IMR-90 (cell line): ENCODE data around the gene AGAP1. TPM values are rescaled to one million over a fixed set of nuclear protein-coding genes. Genes with fewer than 3 reads are reported as not detected.

Experiments used
- ATAC-seq: fragments of 200-7000 bp; cut with Tn5 transposase; 2 replicates; pipeline ENCODE4 v1.9.1; 2020; ENCODE audit warnings: low read depth, mild to moderate bottlenecking, moderate library complexity
- BruUV-seq: library from RNA; stranded (reverse); fragments of 400-500 nt; replicated peaks from 2 replicates; lab custom pipeline; 2021; lab: Mats Ljungman, UMichigan
- CTCF ChIA-PET: fragments of 300-600 bp; formaldehyde crosslinking; extraction: SDS; loops from one replicate; lab custom pipeline; 2021; ENCODE audit warnings: antibody characterized with exemption; lab: Yijun Ruan, JAX
- POLR2A ChIA-PET: fragments of 300-600 bp; sonication (Branson Sonifier 250); formaldehyde crosslinking; loops from one replicate; lab custom pipeline; 2022; ENCODE audit warnings: antibody characterized with exemption; ENCODE audit not compliant: unreplicated experiment; lab: Charles Lee
- DNase-seq: peaks from one replicate; pipeline ENCODE4 v3.0.0; 2013
- H2AFZ ChIP-seq: replicated peaks from 2 replicates; pipeline ENCODE3; 2013; ENCODE audit warnings: low read length, mild to moderate bottlenecking; ENCODE audit not compliant: poor library complexity
- H2AK5ac ChIP-seq: 2 replicates; pipeline ENCODE4 v1.6.1; 2013; ENCODE audit warnings: low read depth, low read length, inconsistent platforms
- H2AK9ac ChIP-seq: replicated peaks from 2 replicates; pipeline ENCODE3; 2013; ENCODE audit warnings: mild to moderate bottlenecking, low read depth, low read length, moderate library complexity; ENCODE audit not compliant: poor library complexity
- H2BK120ac ChIP-seq: 2 replicates; pipeline ENCODE4 v1.6.1; 2013; ENCODE audit warnings: low read depth, low read length, inconsistent platforms
- H2BK15ac ChIP-seq: 3 replicates; pipeline ENCODE4 v1.6.1; 2013; ENCODE audit warnings: low read depth, low read length, inconsistent platforms
- H2BK20ac ChIP-seq: 2 replicates; pipeline ENCODE4 v1.6.1; 2013; ENCODE audit warnings: low read depth, mild to moderate bottlenecking, inconsistent platforms, low read length, moderate library complexity
- H2BK5ac ChIP-seq: 2 replicates; pipeline ENCODE4 v1.6.1; 2013; ENCODE audit warnings: mild to moderate bottlenecking, low read depth, low read length, inconsistent platforms; ENCODE audit not compliant: poor library complexity, severe bottlenecking
- H3K14ac ChIP-seq: replicated peaks from 2 replicates; pipeline ENCODE4 v1.6.1; 2013; ENCODE audit warnings: low read depth, low read length, inconsistent platforms
- H3K18ac ChIP-seq: 2 replicates; pipeline ENCODE4 v1.6.1; 2013; ENCODE audit warnings: low read depth, low read length, control low read depth
- H3K23ac ChIP-seq: 2 replicates; pipeline ENCODE4 v1.6.1; 2013; ENCODE audit warnings: low read depth, low read length, inconsistent platforms
- H3K27ac ChIP-seq: 2 replicates; pipeline ENCODE4 v1.5.1; 2013; ENCODE audit warnings: mild to moderate bottlenecking, control low read depth, low read length; ENCODE audit not compliant: insufficient read depth
- H3K27me3 ChIP-seq: 2 replicates; pipeline ENCODE4 v1.6.1; 2013; ENCODE audit warnings: low read length; ENCODE audit not compliant: control insufficient read depth, insufficient read depth
- H3K36me3 ChIP-seq: 2 replicates; pipeline ENCODE4 v1.6.1; 2013; ENCODE audit warnings: low read length, mixed read lengths; ENCODE audit not compliant: control insufficient read depth, insufficient read depth
- H3K4ac ChIP-seq: 2 replicates; pipeline ENCODE4 v1.6.1; 2013; ENCODE audit warnings: low read depth, low read length, inconsistent platforms
- H3K4me1 ChIP-seq: 2 replicates; pipeline ENCODE4 v1.6.1; 2013; ENCODE audit warnings: low read length, mixed read lengths; ENCODE audit not compliant: control insufficient read depth, insufficient read depth
- H3K4me2 ChIP-seq: 2 replicates; pipeline ENCODE4 v1.6.1; 2013; ENCODE audit warnings: low read depth, mild to moderate bottlenecking, control low read depth, low read length, moderate library complexity
- H3K4me3 ChIP-seq: 2 replicates; pipeline ENCODE4 v1.5.1; 2013; ENCODE audit warnings: low read depth, mild to moderate bottlenecking, control low read depth, low read length, moderate library complexity; ENCODE audit not compliant: insufficient read depth
- H3K56ac ChIP-seq: 2 replicates; pipeline ENCODE4 v1.6.1; 2013; ENCODE audit warnings: low read length, inconsistent platforms; ENCODE audit not compliant: insufficient read depth; ENCODE audit errors: extremely low read depth
- H3K79me1 ChIP-seq, 2 experiments: 2 replicates each; pipeline ENCODE4 v1.6.1; 2013; ENCODE audit warnings: low read length in 2 of 2, inconsistent platforms in 1 of 2, low read depth in 1 of 2
- H3K9ac ChIP-seq: 2 replicates; pipeline ENCODE4 v1.6.1; 2013; ENCODE audit warnings: low read depth, low read length, control low read depth
- H3K9me1 ChIP-seq: 2 replicates; pipeline ENCODE4 v1.6.1; 2013; ENCODE audit warnings: low read length, inconsistent platforms; ENCODE audit not compliant: insufficient read depth
- H3K9me3 ChIP-seq: 2 replicates; pipeline ENCODE4 v1.6.1; 2013; ENCODE audit warnings: low read length; ENCODE audit not compliant: control insufficient read depth, insufficient read depth
- H4K20me1 ChIP-seq: 2 replicates; pipeline ENCODE4 v1.6.1; 2013; ENCODE audit warnings: low read length, inconsistent platforms; ENCODE audit not compliant: insufficient read depth
- H4K5ac ChIP-seq: 2 replicates; pipeline ENCODE4 v1.6.1; 2013; ENCODE audit warnings: mild to moderate bottlenecking, low read depth, low read length, control low read depth
- H4K8ac ChIP-seq, 2 experiments: 2 replicates each; pipeline ENCODE4 v1.6.1; 2013; ENCODE audit warnings: low read depth in 2 of 2, low read length in 2 of 2, control low read depth in 1 of 2, inconsistent platforms in 1 of 2
- H4K91ac ChIP-seq: 2 replicates; pipeline ENCODE4 v1.6.1; 2013; ENCODE audit warnings: low read depth, low read length, inconsistent platforms; ENCODE audit not compliant: insufficient read depth
- BHLHE40 ChIP-seq: fragments of 150-350 bp; IDR thresholded peaks from 2 replicates; pipeline ENCODE4 v1.6.1; 2016; ENCODE audit warnings: mild to moderate bottlenecking, low read depth, low read length
- CEBPB ChIP-seq: IDR thresholded peaks from 2 replicates; pipeline ENCODE4 v1.6.1; 2012; ENCODE audit warnings: low read depth, low read length, improper control_type of control experiment
- CHD1 ChIP-seq: IDR thresholded peaks from 2 replicates; pipeline ENCODE4 v1.6.1; 2012; ENCODE audit warnings: low read depth, low read length, improper control_type of control experiment
- CTCF ChIP-seq: conservative IDR thresholded peaks from 2 replicates; pipeline ENCODE4 v1.5.1; 2012; ENCODE audit warnings: mild to moderate bottlenecking, low read depth, low read length, improper control_type of control experiment
- ELK1 ChIP-seq: fragments of 150-350 bp; IDR thresholded peaks from 2 replicates; pipeline ENCODE4 v1.6.1; 2016; ENCODE audit warnings: low read depth, mild to moderate bottlenecking, low read length, moderate library complexity, borderline replicate concordance
- FOS ChIP-seq: fragments of 150-350 bp; IDR thresholded peaks from 2 replicates; pipeline ENCODE4 v1.6.1; 2016; ENCODE audit warnings: low read depth, low read length
- MAFK ChIP-seq: IDR thresholded peaks from 2 replicates; pipeline ENCODE4 v1.6.1; 2012; ENCODE audit warnings: low read depth, low read length, improper control_type of control experiment
- MAZ ChIP-seq: IDR thresholded peaks from 2 replicates; pipeline ENCODE4 v1.6.1; 2012; ENCODE audit warnings: low read depth, mild to moderate bottlenecking, low read length, improper control_type of control experiment, moderate library complexity, borderline replicate concordance
- MXI1 ChIP-seq: IDR thresholded peaks from 2 replicates; pipeline ENCODE4 v1.6.1; 2012; ENCODE audit warnings: low read depth, mild to moderate bottlenecking, low read length, moderate library complexity, borderline replicate concordance
- NFE2L2 ChIP-seq: fragments of 150-350 bp; IDR thresholded peaks from 2 replicates; pipeline ENCODE4 v1.6.1; 2016; ENCODE audit warnings: low read depth, mild to moderate bottlenecking, low read length
- POLR2A ChIP-seq: IDR thresholded peaks from 2 replicates; pipeline ENCODE4 v1.6.1; 2012; ENCODE audit warnings: mild to moderate bottlenecking, low read depth, low read length
- RAD21 ChIP-seq: IDR thresholded peaks from 2 replicates; pipeline ENCODE4 v1.6.1; 2012; ENCODE audit warnings: low read length, improper control_type of control experiment
- RCOR1 ChIP-seq: IDR thresholded peaks from 2 replicates; pipeline ENCODE4 v1.6.1; 2012; ENCODE audit warnings: mild to moderate bottlenecking, low read length, improper control_type of control experiment; ENCODE audit not compliant: insufficient replicate concordance
- RFX5 ChIP-seq: IDR thresholded peaks from 2 replicates; pipeline ENCODE4 v1.8.0; 2012; ENCODE audit warnings: low read depth, mild to moderate bottlenecking, low read length, moderate library complexity
- SMC3 ChIP-seq: fragments of 150-350 bp; IDR thresholded peaks from 2 replicates; pipeline ENCODE4 v1.6.1; 2016; ENCODE audit warnings: low read depth, mild to moderate bottlenecking, antibody characterized with exemption, low read length, moderate library complexity
- USF2 ChIP-seq: fragments of 150-350 bp; IDR thresholded peaks from 2 replicates; pipeline ENCODE4 v1.6.1; 2017; ENCODE audit warnings: mild to moderate bottlenecking, antibody characterized with exemption, low read length, low read depth
- WGBS, 2 experiments: methylation state at CpG; one replicate each; pipeline versions ENCODE4 v1.1.5 to v1.1.7; 2013; ENCODE audit warnings: missing lambda C conversion rate in 2 of 2; ENCODE audit not compliant: insufficient read length in 1 of 2; ENCODE audit errors: extremely low coverage in 2 of 2; 5-methylcytosine and 5-hydroxymethylcytosine counted together
- dilution Hi-C: fragments of 300-500 bp; cut with HindIII; formaldehyde crosslinking; loops from one replicate; pipeline ENCODE4 v1.14.3; 2018; ENCODE audit warnings: low sequenced_read_pairs; ENCODE audit not compliant: unreplicated experiment
- in situ Hi-C: fragments of 300-500 bp; cut with MboI; formaldehyde crosslinking; loops from 3 replicates; pipeline ENCODE4 v1.14.3; 2019; ENCODE audit warnings: low sequenced_read_pairs, inconsistent platforms, mixed read lengths
- intact Hi-C: fragments of 100-400 bp; cut with micrococcal nuclease; formaldehyde crosslinking; loops from 2 replicates; pipeline ENCODE4 v1.10.0; 2022
- polyA plus RNA-seq, 3 experiments: library from polyadenylated mRNA; depleted of rRNA; stranded (reverse); fragments of >200 nt; gene quantifications; 2 replicates each; pipeline ENCODE4 v1.2.3, GENCODE V29; 2012; ENCODE audit warnings: low replicate concordance in 1 of 3
- total RNA-seq: library from RNA; depleted of rRNA; stranded (reverse); fragments of >200 nt; gene quantifications from 2 replicates; pipeline ENCODE4 v1.2.3, GENCODE V29; 2012

The AGAP1 gene
- total and polyA plus RNA-seq, 2 of the 4 experiments (the other 2 are of a cell fraction): 15.1 to 16.4 TPM

- POLR2A ChIA-PET: interaction anchor here (0.6 kb wide), 1 partner anchor 86 kb away, joined by 9 read pairs; no protein-coding TSS in a partner anchor
- Histone ChIP-seq H4K5ac (no peak overlapping the region), H3K4ac (no peak overlapping the region), H3K56ac (no peak overlapping the region), H3K23ac (no peak overlapping the region), H2BK15ac (no peak overlapping the region), H3K18ac (no peak overlapping the region), H2BK5ac (no peak overlapping the region), H4K8ac (no peak overlapping the region), H3K27me3 (no peaks in the 10 kb centered on the region), H3K36me3 (no peaks in the 10 kb centered on the region), H2BK20ac (no peak overlapping the region), H3K27ac (no peak overlapping the region), H3K4me2 (no peak overlapping the region), H3K4me1 (peaks cover 7% of the 10 kb centered on the region), H3K9me1 (peaks cover under 1% of the 10 kb centered on the region; the same call in 1 of the 2 replicates), H3K79me1 (peaks cover 44 to 51% of the 10 kb centered on the region in 2 experiments), H2AK9ac (no peak overlapping the region), H3K14ac (no peak overlapping the region), H2AFZ (no peak overlapping the region), H4K20me1 (peaks cover 7% of the 10 kb centered on the region; the same call in 1 of the 2 replicates), H3K9ac (no peak overlapping the region), H3K4me3 (no peak overlapping the region), H2AK5ac (no peak overlapping the region), H2BK120ac (no peak overlapping the region), H3K9me3 (no peaks in the 10 kb centered on the region), H4K91ac (no peak overlapping the region)
- in situ Hi-C loops: loop anchor here (25.0 kb wide), 1 partner anchor 1439 kb away; the partner anchor contains the start of gene COPS8
- CTCF ChIA-PET: interaction anchor here (0.6 kb wide), 1 partner anchor 53 kb away, joined by 3 read pairs; no protein-coding TSS in a partner anchor
- intact Hi-C loops: no loop called here
- dilution Hi-C loops: no loop called here
- DNase-seq (no peak), ATAC-seq (no peak)
- WGBS, 2 experiments: no CpG with 5 or more reads among the region's 3 CpGs
- no TSS peak for BruUV-seq
- no peak for TF ChIP-seq CTCF
- no peak for TF ChIP-seq MAZ
- no peak for TF ChIP-seq USF2
- TF ChIP-seq ELK1: no peak
- no peak for TF ChIP-seq FOS
- no peak for TF ChIP-seq NFE2L2
- TF ChIP-seq BHLHE40: no peak
- no peak for TF ChIP-seq RCOR1
- TF ChIP-seq POLR2A: no peak
- TF ChIP-seq RAD21: no peak
- TF ChIP-seq CEBPB: no peak
- no peak for TF ChIP-seq SMC3
- no peak for TF ChIP-seq MXI1
- no peak for TF ChIP-seq RFX5
- TF ChIP-seq CHD1: no peak
- TF ChIP-seq MAFK: no peak
Measured at GRCh38 chr2:235647877-235648276, 154.0 kb downstream of the AGAP1 start.
